Measurements from ENCODE around the gene KSR1.
"Not testable (repeated sequence)": the region's sequence is repeated elsewhere in the genome, so short reads cannot be mapped to it uniquely, and the experiment has no call there.

Gene KSR1

DNA sequence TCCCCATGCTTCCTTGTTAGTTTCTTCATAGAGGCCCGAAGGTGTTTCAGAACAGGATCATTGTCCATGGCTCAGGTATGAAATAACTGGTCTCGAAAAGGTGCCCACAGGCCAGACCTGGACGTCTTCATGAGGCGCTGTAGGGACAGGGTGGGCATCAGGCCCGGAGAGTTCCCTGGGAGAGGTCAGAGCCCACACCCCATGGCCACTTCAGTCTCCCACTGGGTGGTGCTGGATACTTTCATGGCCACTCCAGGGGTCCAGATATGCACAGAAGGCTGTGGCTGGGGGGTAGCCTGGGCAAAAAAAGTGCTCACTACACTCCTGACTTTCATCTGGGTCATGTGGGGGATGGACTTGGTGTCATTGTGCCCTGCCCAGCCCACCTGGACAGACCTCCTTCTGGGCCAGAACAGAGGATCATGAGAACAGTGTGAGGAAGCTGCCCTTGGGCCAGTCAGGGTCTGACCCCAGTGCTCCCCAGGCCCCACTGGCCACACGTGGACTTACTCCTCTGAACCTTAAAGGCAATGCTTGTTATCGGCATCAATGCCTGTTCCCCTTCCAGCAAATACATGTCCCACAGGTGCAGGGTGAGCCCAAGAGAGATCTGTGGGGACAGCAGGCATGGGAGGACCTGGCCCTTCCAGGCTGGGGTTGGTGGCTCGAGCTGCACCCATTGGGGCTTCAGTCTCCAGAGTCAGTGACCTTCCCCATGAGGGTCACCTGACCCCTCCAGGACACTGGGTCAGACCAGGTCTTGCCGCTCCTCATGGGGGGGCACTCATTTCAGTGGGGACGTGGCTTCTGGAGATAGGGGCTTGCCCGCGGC lies 211.6 kb downstream of the KSR1 start:
- TF ChIP-seq, protein P1, sequence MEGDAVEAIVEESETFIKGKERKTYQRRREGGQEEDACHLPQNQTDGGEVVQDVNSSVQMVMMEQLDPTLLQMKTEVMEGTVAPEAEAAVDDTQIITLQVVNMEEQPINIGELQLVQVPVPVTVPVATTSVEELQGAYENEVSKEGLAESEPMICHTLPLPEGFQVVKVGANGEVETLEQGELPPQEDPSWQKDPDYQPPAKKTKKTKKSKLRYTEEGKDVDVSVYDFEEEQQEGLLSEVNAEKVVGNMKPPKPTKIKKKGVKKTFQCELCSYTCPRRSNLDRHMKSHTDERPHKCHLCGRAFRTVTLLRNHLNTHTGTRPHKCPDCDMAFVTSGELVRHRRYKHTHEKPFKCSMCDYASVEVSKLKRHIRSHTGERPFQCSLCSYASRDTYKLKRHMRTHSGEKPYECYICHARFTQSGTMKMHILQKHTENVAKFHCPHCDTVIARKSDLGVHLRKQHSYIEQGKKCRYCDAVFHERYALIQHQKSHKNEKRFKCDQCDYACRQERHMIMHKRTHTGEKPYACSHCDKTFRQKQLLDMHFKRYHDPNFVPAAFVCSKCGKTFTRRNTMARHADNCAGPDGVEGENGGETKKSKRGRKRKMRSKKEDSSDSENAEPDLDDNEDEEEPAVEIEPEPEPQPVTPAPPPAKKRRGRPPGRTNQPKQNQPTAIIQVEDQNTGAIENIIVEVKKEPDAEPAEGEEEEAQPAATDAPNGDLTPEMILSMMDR (IDR thresholded peaks at IDR 0.05; ENCODE audit: low read depth, low read length, missing control alignments): no peak
- DNase-seq (ENCODE audit: extremely low read depth, low read depth): no peak
- H3K4me3 ChIP-seq (replicated peaks; ENCODE audit: low read depth, low read length): no peak overlapping the region

GRCh38 chr17:27668488-27668823 lies 212.2 kb downstream of the KSR1 start:
- no peak for DNase-seq (ENCODE audit: extremely low read depth, low read depth)
- no peak overlapping the region for H3K4me3 ChIP-seq (replicated peaks; ENCODE audit: low read depth, low read length)
- TF ChIP-seq, protein P1 (IDR thresholded peaks at IDR 0.05; ENCODE audit: low read depth, low read length, missing control alignments): no peak

DNA sequence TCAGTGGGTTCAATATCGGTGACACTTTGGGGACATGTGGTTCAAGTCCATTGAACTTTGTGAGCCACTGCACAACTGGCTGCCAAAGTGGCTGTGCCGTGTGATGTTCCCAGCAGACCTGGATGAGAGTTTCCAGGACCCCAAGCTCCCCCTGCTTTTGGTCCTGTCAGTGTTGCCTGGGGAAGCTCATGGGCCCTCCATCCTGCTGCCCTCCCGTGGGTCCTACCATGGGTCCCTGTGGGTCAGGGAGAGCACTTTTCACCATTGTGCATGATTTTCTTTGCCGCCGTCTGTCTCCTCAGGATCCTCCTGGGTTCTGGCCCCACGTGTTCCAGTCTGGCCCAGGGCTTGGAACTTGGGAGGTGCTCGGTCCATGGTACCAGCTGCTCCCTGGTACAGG lies 212.9 kb downstream of the KSR1 start:
- H3K4me3 ChIP-seq (replicated peaks; ENCODE audit: low read depth, low read length): no peak overlapping the region
- TF ChIP-seq, protein P1 (IDR thresholded peaks at IDR 0.05; ENCODE audit: low read depth, low read length, missing control alignments): no peak
- no peak for DNase-seq (ENCODE audit: extremely low read depth, low read depth)

GRCh38 chr17:27669850-27670249 lies 213.6 kb downstream of the KSR1 start:
- H3K4me3 ChIP-seq (replicated peaks; ENCODE audit: low read depth, low read length): no peak overlapping the region
- DNase-seq (ENCODE audit: extremely low read depth, low read depth): no peak
- TF ChIP-seq, protein P1 (IDR thresholded peaks at IDR 0.05; ENCODE audit: low read depth, low read length, missing control alignments): no peak

DNA sequence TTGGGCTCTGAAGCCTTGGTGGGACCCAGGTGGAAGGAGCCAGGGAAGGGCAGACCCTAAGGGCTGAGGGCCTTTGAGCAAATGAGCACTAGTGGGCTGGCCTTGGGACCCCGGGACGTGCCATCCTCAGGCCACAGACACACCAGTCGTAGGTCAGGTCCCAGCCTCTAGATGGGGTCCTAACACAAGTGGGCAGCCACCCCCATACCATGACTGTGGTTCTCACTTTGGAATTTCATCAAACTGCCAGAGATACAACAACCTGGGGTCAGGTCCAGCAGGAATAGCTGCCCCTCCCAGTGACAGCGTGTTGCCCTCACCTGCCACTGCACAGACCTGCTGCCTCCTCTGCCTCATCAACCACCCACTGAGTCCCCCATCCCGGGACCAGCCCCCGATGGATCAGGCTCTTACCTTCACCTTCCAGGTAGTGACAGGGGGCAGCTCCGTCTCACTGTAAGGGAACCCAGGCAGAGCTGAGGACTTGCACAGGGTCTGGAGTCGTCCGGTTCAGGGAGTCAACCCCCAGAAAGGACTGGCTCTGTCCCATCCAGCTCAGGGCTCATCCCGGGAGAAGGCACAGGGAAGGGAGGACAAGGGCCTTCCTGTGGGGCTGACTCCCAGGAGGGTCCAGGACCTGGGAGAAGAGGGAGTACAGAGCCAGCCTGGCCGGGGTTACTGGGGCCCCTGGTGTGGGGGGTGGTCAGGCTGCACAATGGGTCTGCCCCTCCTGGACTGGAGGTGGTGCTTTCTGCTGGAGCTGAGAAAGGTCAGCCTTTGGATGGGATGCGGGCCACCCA lies 214.7 kb downstream of the KSR1 start:
- H3K4me3 ChIP-seq (replicated peaks; ENCODE audit: low read depth, low read length): no peak overlapping the region
- no peak for DNase-seq (ENCODE audit: extremely low read depth, low read depth)
- TF ChIP-seq, protein P1 (IDR thresholded peaks at IDR 0.05; ENCODE audit: low read depth, low read length, missing control alignments): no peak

- TF ChIP-seq, protein P1 (IDR thresholded peaks at IDR 0.05; ENCODE audit: low read depth, low read length, missing control alignments): no peak
- no peak for DNase-seq (ENCODE audit: extremely low read depth, low read depth)
Measured at GRCh38 chr17:27671591-27671910, 215.3 kb downstream of the KSR1 start.

GRCh38 chr17:27671977-27672480 lies 215.8 kb downstream of the KSR1 start:
- DNase-seq (ENCODE audit: extremely low read depth, low read depth); H3K4me3 ChIP-seq (replicated peaks; ENCODE audit: low read depth, low read length): not testable (repeated sequence)

More at GRCh38 chr17:27671591-27671910, 215.3 kb downstream of the KSR1 start:
- H3K4me3 ChIP-seq (replicated peaks; ENCODE audit: low read depth, low read length): no peak overlapping the region
